ENCODE data around the gene CALD1. TPM values are rescaled to one million over a fixed set of nuclear protein-coding genes. Genes with fewer than 3 reads are reported as not detected.

Gene CALD1
- total RNA-seq, 2 experiments from 2014 or later: 2.1 to 2.2 TPM

- no peaks in the 10 kb centered on the region for H3K4me1 Mint-ChIP-seq (ENCODE audit: low read depth)
- intact Hi-C loops (cut with micrococcal nuclease): no loop called here
- H3K27me3 Mint-ChIP-seq: peaks cover 9% of the 10 kb centered on the region
- ATAC-seq: no peak
- TF ChIP-seq, protein P1, sequence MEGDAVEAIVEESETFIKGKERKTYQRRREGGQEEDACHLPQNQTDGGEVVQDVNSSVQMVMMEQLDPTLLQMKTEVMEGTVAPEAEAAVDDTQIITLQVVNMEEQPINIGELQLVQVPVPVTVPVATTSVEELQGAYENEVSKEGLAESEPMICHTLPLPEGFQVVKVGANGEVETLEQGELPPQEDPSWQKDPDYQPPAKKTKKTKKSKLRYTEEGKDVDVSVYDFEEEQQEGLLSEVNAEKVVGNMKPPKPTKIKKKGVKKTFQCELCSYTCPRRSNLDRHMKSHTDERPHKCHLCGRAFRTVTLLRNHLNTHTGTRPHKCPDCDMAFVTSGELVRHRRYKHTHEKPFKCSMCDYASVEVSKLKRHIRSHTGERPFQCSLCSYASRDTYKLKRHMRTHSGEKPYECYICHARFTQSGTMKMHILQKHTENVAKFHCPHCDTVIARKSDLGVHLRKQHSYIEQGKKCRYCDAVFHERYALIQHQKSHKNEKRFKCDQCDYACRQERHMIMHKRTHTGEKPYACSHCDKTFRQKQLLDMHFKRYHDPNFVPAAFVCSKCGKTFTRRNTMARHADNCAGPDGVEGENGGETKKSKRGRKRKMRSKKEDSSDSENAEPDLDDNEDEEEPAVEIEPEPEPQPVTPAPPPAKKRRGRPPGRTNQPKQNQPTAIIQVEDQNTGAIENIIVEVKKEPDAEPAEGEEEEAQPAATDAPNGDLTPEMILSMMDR (IDR thresholded peaks at IDR 0.05): no peak
- DNase-seq: no peak
- H3K4me3 Mint-ChIP-seq: no peak overlapping the region
- ChIA-PET POLR2A (no interaction called here), CTCF (interaction anchor here (1.4 kb wide), 1 partner anchor 56 kb away, joined by 3 read pairs; no protein-coding TSS in a partner anchor)
- H3K36me3 Mint-ChIP-seq (ENCODE audit: low read depth): no peaks in the 10 kb centered on the region
- no peaks in the 10 kb centered on the region for H3K9me3 Mint-ChIP-seq
- H3K27ac Mint-ChIP-seq: no peak overlapping the region
Observed at GRCh38 chr7:134811765-134812164, 32.3 kb downstream of the CALD1 start.

GRCh38 chr7:134813663-134814396 lies 34.4 kb downstream of the CALD1 start:
- Mint-ChIP-seq H3K4me1 (ENCODE audit: low read depth) (no peaks in the 10 kb centered on the region), H3K36me3 (ENCODE audit: low read depth) (no peaks in the 10 kb centered on the region), H3K27me3 (peaks cover 9% of the 10 kb centered on the region), H3K9me3 (no peaks in the 10 kb centered on the region), H3K27ac (no peak overlapping the region), H3K4me3 (no peak overlapping the region)
- ATAC-seq (no peak), DNase-seq (no peak)
- intact Hi-C loops (cut with micrococcal nuclease): no loop called here
- ChIA-PET CTCF (interaction anchor here (1.4 to 1.5 kb wide), 2 partner anchors 19 to 208 kb away, joined by 3 to 4 read pairs; no protein-coding TSS in a partner anchor), POLR2A (interaction anchor here (0.6 kb wide), 1 partner anchor 46 kb away, joined by 3 read pairs; no protein-coding TSS in a partner anchor)
- TF ChIP-seq, protein P1 (IDR thresholded peaks at IDR 0.05): no peak

DNA sequence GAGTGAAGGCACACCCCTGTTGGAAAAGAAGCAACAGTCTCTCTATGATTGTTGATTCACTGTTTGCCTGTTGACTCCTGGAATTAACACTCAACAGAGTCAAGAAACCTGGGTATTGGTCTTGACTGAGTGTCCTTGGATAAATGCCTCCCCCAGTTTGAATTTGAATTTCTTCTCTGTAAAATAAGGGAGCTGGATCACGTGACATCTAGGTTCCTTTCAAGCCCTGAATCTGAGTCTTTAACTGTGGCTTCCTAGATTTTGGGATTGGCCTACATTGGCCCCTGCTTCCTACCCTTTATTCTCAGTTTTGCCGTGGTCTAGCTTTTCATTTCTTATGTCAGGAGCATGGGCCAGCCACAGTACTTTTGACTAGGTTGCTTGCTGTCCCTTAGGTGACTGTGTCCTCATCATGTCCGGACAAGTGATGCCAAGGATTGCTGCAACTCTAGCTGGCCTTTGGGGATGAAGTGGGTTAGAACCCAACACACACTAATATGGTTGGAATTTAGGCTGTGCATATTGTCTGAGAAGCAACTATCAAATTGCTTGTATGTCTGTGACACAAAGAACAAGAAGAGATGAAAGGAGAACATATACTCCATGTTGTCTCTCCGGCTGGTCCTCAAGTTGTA lies 35.4 kb downstream of the CALD1 start:
- TF ChIP-seq, protein P1 (IDR thresholded peaks at IDR 0.05): no peak
- intact Hi-C loops (cut with micrococcal nuclease): no loop called here
- no peak overlapping the region for H3K4me3 Mint-ChIP-seq
- DNase-seq (no peak), ATAC-seq (no peak)
- H3K4me1 Mint-ChIP-seq (ENCODE audit: low read depth): no peaks in the 10 kb centered on the region
- CTCF ChIA-PET: interaction anchor here (1.4 kb wide), 1 partner anchor 18 kb away, joined by 3 read pairs; no protein-coding TSS in a partner anchor
- H3K9me3 Mint-ChIP-seq: no peaks in the 10 kb centered on the region
- peaks cover 7% of the 10 kb centered on the region for H3K27me3 Mint-ChIP-seq
- POLR2A ChIA-PET: no interaction called here
- H3K27ac Mint-ChIP-seq: no peak overlapping the region
- no peaks in the 10 kb centered on the region for H3K36me3 Mint-ChIP-seq (ENCODE audit: low read depth)

- H3K36me3 Mint-ChIP-seq (ENCODE audit: low read depth): no peaks in the 10 kb centered on the region
- H3K27ac Mint-ChIP-seq: no peak overlapping the region
- DNase-seq: no peak
- H3K4me3 Mint-ChIP-seq: no peak overlapping the region
- peaks cover 4% of the 10 kb centered on the region for H3K27me3 Mint-ChIP-seq
- intact Hi-C loops (cut with micrococcal nuclease): no loop called here
- no peak for ATAC-seq
- CTCF ChIA-PET: no interaction called here
- TF ChIP-seq, protein P1 (IDR thresholded peaks at IDR 0.05): no peak
- no peaks in the 10 kb centered on the region for H3K9me3 Mint-ChIP-seq
- no peaks in the 10 kb centered on the region for H3K4me1 Mint-ChIP-seq (ENCODE audit: low read depth)
- POLR2A ChIA-PET: no interaction called here
Observed at GRCh38 chr7:134818613-134819345, 39.3 kb downstream of the CALD1 start.
